Measurements from ENCODE around the gene STX4. TPM values are rescaled to one million over a fixed set of nuclear protein-coding genes. Genes with fewer than 3 reads are reported as not detected.
A peak's percentile ranks its signal among the peaks of the same experiment; 100 is the strongest.

Gene STX4
- total and polyA plus RNA-seq, 4 donors, result 11.4 to 22.1 (median 17.4) TPM

DNA sequence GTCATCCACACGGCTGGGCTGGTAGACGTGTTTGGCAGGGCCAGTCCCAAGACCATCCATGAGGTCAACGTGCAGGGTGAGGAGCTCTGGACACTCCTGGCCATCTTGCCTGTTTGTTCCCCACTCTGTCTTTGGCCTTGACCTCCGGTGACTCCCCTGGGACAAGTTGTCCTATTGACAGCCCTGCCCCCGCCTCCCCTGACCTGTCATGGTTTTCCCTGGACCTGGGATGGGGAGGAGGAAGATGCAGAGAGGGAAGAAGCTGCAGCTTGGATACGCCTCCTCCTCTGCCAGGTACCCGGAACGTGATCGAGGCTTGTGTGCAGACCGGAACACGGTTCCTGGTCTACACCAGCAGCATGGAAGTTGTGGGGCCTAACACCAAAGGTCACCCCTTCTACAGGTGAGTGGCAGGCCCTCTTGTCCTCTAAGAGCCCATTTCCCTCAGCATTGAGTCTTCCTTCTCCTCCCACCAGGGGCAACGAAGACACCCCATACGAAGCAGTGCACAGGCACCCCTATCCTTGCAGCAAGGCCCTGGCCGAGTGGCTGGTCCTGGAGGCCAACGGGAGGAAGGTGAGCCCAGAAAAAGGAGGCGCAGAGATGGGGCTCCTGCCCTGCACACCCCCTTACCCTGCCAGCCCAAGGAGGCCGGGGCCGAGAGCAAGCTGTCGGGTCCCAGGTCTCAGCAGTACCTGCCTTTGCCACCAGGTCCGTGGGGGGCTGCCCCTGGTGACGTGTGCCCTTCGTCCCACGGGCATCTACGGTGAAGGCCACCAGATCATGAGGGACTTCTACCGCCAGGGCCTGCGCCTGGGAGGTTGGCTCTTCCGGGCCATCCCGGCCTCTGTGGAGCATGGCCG is 47.0 kb upstream of the STX4 start:
- TF ChIP-seq, protein P1, sequence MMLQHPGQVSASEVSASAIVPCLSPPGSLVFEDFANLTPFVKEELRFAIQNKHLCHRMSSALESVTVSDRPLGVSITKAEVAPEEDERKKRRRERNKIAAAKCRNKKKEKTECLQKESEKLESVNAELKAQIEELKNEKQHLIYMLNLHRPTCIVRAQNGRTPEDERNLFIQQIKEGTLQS (IDR thresholded peaks at IDR 0.05), result no peak
- TF ChIP-seq SP1 (IDR thresholded peaks at IDR 0.05) (no peak), FOXA2 (IDR thresholded peaks at IDR 0.05) (no peak), RXRA (IDR thresholded peaks at IDR 0.05) (peak; percentile 60 to 64), YY1 (IDR thresholded peaks at IDR 0.05) (no peak), GABPA (IDR thresholded peaks at IDR 0.05 in 1 of 2, conservative IDR thresholded peaks at IDR 0.05 in 1 of 2) (no peak), NR2F2 (IDR thresholded peaks at IDR 0.05) (peak; percentile 9), JUND (IDR thresholded peaks at IDR 0.05) (no peak)
- Histone ChIP-seq H3K27me3 (ENCODE audit: control insufficient read depth in 4 of 4, insufficient read depth in 4 of 4, low read length in 3 of 4) (no peaks in the 10 kb centered on the region), H3K9me3 (ENCODE audit: control insufficient read depth in 4 of 4, low read length in 3 of 4) (no peaks in the 10 kb centered on the region), H3K27ac (ENCODE audit: low read depth in 1 of 2, low read length in 2 of 2) (peak overlapping the region; percentile 90 to 93), H3K4me3 (ENCODE audit: low read depth in 1 of 3, low read length in 3 of 3) (peak overlapping the region; percentile 3 to 61 (median 37)), H3K9ac (ENCODE audit: low read depth in 1 of 2, low read length in 2 of 2) (no peak overlapping the region), H3K36me3 (ENCODE audit: control insufficient read depth in 4 of 4, insufficient read depth in 3 of 4, low read depth in 1 of 4, low read length in 3 of 4) (peaks cover 0 to 18% (median 4%) of the 10 kb centered on the region in 4 donors), H3K4me1 (ENCODE audit: control insufficient read depth in 4 of 4, insufficient read depth in 4 of 4, low read length in 3 of 4) (peaks cover 6 to 20% (median 13%) of the 10 kb centered on the region in 4 donors)
- WGBS, result 83% methylated on average over 29 of the region's 29 CpGs
- no peak for DNase-seq (ENCODE audit: low spot score)

DNA sequence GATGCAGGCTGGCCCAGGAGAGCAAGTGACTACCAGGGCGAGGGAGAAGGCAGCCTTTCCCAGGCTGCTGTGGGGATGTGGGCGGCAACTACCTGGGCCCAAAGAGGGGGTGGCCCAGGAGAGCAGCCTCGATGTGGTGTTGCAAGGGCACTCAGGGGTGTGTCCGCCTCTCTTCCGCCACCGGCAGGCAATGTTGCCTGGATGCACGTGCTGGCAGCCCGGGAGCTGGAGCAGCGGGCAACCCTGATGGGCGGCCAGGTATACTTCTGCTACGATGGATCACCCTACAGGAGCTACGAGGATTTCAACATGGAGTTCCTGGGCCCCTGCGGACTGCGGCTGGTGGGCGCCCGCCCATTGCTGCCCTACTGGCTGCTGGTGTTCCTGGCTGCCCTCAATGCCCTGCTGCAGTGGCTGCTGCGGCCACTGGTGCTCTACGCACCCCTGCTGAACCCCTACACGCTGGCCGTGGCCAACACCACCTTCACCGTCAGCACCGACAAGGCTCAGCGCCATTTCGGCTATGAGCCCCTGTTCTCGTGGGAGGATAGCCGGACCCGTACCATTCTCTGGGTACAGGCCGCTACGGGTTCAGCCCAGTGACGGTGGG is 45.7 kb upstream of the STX4 start:
- DNase-seq (ENCODE audit: low spot score), result no peak
- WGBS, result 92% methylated on average over 30 of the region's 30 CpGs
- H3K36me3 ChIP-seq (ENCODE audit: control insufficient read depth in 4 of 4, insufficient read depth in 3 of 4, low read depth in 1 of 4, low read length in 3 of 4), result peaks cover 0 to 12% (median 3%) of the 10 kb centered on the region in 4 donors
- H3K9ac ChIP-seq (ENCODE audit: low read depth in 1 of 2, low read length in 2 of 2), result no peak overlapping the region
- no peak overlapping the region for H3K4me3 ChIP-seq (ENCODE audit: low read depth in 1 of 3, low read length in 3 of 3)
- TF ChIP-seq YY1 (IDR thresholded peaks at IDR 0.05) (no peak), FOXA1 (IDR thresholded peaks at IDR 0.05) (no peak), SP1 (IDR thresholded peaks at IDR 0.05) (no peak), FOXA2 (IDR thresholded peaks at IDR 0.05) (no peak), EGR1 (IDR thresholded peaks at IDR 0.05; ENCODE audit: low read depth in 2 of 2) (no peak), GABPA (IDR thresholded peaks at IDR 0.05 in 1 of 2, conservative IDR thresholded peaks at IDR 0.05 in 1 of 2) (no peak), HNF4G (IDR thresholded peaks at IDR 0.05) (no peak)
- TF ChIP-seq, protein P2, sequence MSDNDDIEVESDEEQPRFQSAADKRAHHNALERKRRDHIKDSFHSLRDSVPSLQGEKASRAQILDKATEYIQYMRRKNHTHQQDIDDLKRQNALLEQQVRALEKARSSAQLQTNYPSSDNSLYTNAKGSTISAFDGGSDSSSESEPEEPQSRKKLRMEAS (IDR thresholded peaks at IDR 0.05), result no peak
- TF ChIP-seq, protein P3, sequence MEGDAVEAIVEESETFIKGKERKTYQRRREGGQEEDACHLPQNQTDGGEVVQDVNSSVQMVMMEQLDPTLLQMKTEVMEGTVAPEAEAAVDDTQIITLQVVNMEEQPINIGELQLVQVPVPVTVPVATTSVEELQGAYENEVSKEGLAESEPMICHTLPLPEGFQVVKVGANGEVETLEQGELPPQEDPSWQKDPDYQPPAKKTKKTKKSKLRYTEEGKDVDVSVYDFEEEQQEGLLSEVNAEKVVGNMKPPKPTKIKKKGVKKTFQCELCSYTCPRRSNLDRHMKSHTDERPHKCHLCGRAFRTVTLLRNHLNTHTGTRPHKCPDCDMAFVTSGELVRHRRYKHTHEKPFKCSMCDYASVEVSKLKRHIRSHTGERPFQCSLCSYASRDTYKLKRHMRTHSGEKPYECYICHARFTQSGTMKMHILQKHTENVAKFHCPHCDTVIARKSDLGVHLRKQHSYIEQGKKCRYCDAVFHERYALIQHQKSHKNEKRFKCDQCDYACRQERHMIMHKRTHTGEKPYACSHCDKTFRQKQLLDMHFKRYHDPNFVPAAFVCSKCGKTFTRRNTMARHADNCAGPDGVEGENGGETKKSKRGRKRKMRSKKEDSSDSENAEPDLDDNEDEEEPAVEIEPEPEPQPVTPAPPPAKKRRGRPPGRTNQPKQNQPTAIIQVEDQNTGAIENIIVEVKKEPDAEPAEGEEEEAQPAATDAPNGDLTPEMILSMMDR (IDR thresholded peaks at IDR 0.05; ENCODE audit: low read depth, low read length, missing input control), result no peak
- TF ChIP-seq, protein P4, sequence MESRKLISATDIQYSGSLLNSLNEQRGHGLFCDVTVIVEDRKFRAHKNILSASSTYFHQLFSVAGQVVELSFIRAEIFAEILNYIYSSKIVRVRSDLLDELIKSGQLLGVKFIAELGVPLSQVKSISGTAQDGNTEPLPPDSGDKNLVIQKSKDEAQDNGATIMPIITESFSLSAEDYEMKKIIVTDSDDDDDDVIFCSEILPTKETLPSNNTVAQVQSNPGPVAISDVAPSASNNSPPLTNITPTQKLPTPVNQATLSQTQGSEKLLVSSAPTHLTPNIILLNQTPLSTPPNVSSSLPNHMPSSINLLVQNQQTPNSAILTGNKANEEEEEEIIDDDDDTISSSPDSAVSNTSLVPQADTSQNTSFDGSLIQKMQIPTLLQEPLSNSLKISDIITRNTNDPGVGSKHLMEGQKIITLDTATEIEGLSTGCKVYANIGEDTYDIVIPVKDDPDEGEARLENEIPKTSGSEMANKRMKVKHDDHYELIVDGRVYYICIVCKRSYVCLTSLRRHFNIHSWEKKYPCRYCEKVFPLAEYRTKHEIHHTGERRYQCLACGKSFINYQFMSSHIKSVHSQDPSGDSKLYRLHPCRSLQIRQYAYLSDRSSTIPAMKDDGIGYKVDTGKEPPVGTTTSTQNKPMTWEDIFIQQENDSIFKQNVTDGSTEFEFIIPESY (IDR thresholded peaks at IDR 0.05), result no peak
- H3K4me1 ChIP-seq (ENCODE audit: control insufficient read depth in 4 of 4, insufficient read depth in 4 of 4, low read length in 3 of 4), result peaks cover 6 to 20% (median 13%) of the 10 kb centered on the region in 4 donors
- H3K27me3 ChIP-seq (ENCODE audit: control insufficient read depth in 4 of 4, insufficient read depth in 4 of 4, low read length in 3 of 4), result no peaks in the 10 kb centered on the region
- H3K9me3 ChIP-seq (ENCODE audit: control insufficient read depth in 4 of 4, low read length in 3 of 4), result no peaks in the 10 kb centered on the region
- no peak overlapping the region for H3K27ac ChIP-seq (ENCODE audit: low read depth in 1 of 2, low read length in 2 of 2)

Data from liver (tissue), 9 donors.